HG02885 (cell line): ENCODE data around the gene MDH1.
A peak's percentile ranks its signal among the peaks of the same experiment; 100 is the strongest.
"Not testable (repeated sequence)": the region's sequence is repeated elsewhere in the genome, so short reads cannot be mapped to it uniquely, and the experiment has no call there.

Experiments
- ATAC-seq: cut with Tn5 transposase; IDR thresholded peaks from one replicate; pipeline ENCODE4 v1.9.1; 2021; ENCODE audit warnings: mild to moderate bottlenecking; ENCODE audit not compliant: unreplicated experiment, poor library complexity

Gene MDH1

GRCh38 chr2:63587814-63588384, 864 bp upstream of the MDH1 start:
- ATAC-seq = no peak

GRCh38 chr2:63589148-63589958, 590 bp downstream of the MDH1 start:
- ATAC-seq = peak; percentile 6

GRCh38 chr2:63590626-63591408, 2.1 kb downstream of the MDH1 start:
- no peak for ATAC-seq

GRCh38 chr2:63591566-63592175, 2.9 kb downstream of the MDH1 start:
- ATAC-seq = no peak

- ATAC-seq = no peak
Measured at GRCh38 chr2:63594660-63595059, 5.9 kb downstream of the MDH1 start.

- no peak for ATAC-seq
Measured at GRCh38 chr2:63596401-63596883, 7.7 kb downstream of the MDH1 start.

- no peak for ATAC-seq
Measured at GRCh38 chr2:63598981-63599380, 10.2 kb downstream of the MDH1 start.

- no peak for ATAC-seq
Measured at GRCh38 chr2:63600881-63601460, 12.2 kb downstream of the MDH1 start.

GRCh38 chr2:63604666-63605065, 15.9 kb downstream of the MDH1 start:
- no peak for ATAC-seq

GRCh38 chr2:63608865-63609264, 20.1 kb downstream of the MDH1 start:
- ATAC-seq = not testable (repeated sequence)

GRCh38 chr2:63610525-63610924, 21.8 kb downstream of the MDH1 start:
- no peak for ATAC-seq

GRCh38 chr2:63613391-63613901, 24.7 kb downstream of the MDH1 start:
- no peak for ATAC-seq

- ATAC-seq = no peak
Measured at GRCh38 chr2:63614448-63614968, 25.7 kb downstream of the MDH1 start.

- ATAC-seq = no peak
Measured at GRCh38 chr2:63614983-63615945, 26.5 kb downstream of the MDH1 start.

- ATAC-seq = no peak
Measured at GRCh38 chr2:63617366-63617765, 28.6 kb downstream of the MDH1 start.

- no peak for ATAC-seq
Measured at GRCh38 chr2:63619328-63619727, 30.6 kb downstream of the MDH1 start.

- no peak for ATAC-seq
Measured at GRCh38 chr2:63622751-63623150, 34.0 kb downstream of the MDH1 start.

- not testable (repeated sequence) for ATAC-seq
Measured at GRCh38 chr2:63623763-63624162, 35.0 kb downstream of the MDH1 start.

- ATAC-seq = no peak
Measured at GRCh38 chr2:63627866-63628265, 39.1 kb downstream of the MDH1 start.
